HG03575 (cell line): Measurements from ENCODE around the gene ARHGAP9.
"Not testable (repeated sequence)": the region's sequence is repeated elsewhere in the genome, so short reads cannot be mapped to it uniquely, and the experiment has no call there.

Experiments
- ATAC-seq: cut with Tn5 transposase; IDR thresholded peaks from one replicate; pipeline ENCODE4 v1.9.1; 2021; ENCODE audit not compliant: unreplicated experiment, insufficient number of reproducible peaks, low FRiP score; ENCODE audit errors: extremely low read depth

The ARHGAP9 gene

GRCh38 chr12:57518176-57518919 is 38.7 kb upstream of the ARHGAP9 start:
- no peak for ATAC-seq

- ATAC-seq: not testable (repeated sequence)
These were observed 38.1 kb upstream of the ARHGAP9 start for GRCh38 chr12:57517718-57518117.

- ATAC-seq: no peak
These were observed 37.5 kb upstream of the ARHGAP9 start for GRCh38 chr12:57517187-57517586.

GRCh38 chr12:57516617-57517153 is 37.0 kb upstream of the ARHGAP9 start:
- no peak for ATAC-seq

GRCh38 chr12:57515934-57516541 is 36.4 kb upstream of the ARHGAP9 start:
- ATAC-seq: no peak

- ATAC-seq: no peak
These were observed 35.8 kb upstream of the ARHGAP9 start for GRCh38 chr12:57515408-57515933.

- ATAC-seq: no peak
These were observed 35.2 kb upstream of the ARHGAP9 start for GRCh38 chr12:57514720-57515407.

- not testable (repeated sequence) for ATAC-seq
These were observed 34.6 kb upstream of the ARHGAP9 start for GRCh38 chr12:57514246-57514645.

- ATAC-seq: not testable (repeated sequence)
These were observed 34.0 kb upstream of the ARHGAP9 start for GRCh38 chr12:57513677-57514076.

- ATAC-seq: no peak
These were observed 33.6 kb upstream of the ARHGAP9 start for GRCh38 chr12:57513266-57513665.

GRCh38 chr12:57512665-57513064 is 33.0 kb upstream of the ARHGAP9 start:
- ATAC-seq: no peak

GRCh38 chr12:57511588-57512325 is 32.1 kb upstream of the ARHGAP9 start:
- ATAC-seq: no peak

GRCh38 chr12:57511161-57511560 is 31.5 kb upstream of the ARHGAP9 start:
- no peak for ATAC-seq

- not testable (repeated sequence) for ATAC-seq
These were observed 28.1 kb upstream of the ARHGAP9 start for GRCh38 chr12:57507796-57508195.

GRCh38 chr12:57506541-57506940 is 26.9 kb upstream of the ARHGAP9 start:
- not testable (repeated sequence) for ATAC-seq

- ATAC-seq: not testable (repeated sequence)
These were observed 22.8 kb upstream of the ARHGAP9 start for GRCh38 chr12:57502311-57502969.

- no peak for ATAC-seq
These were observed 20.5 kb upstream of the ARHGAP9 start for GRCh38 chr12:57500213-57500612.

GRCh38 chr12:57498571-57498970 is 18.9 kb upstream of the ARHGAP9 start:
- no peak for ATAC-seq
